T-helper 2 cell treated with Interferon-gamma antibody and Interleukin-4, amounts not matched to agents 5 μg/mL and 100 μg/mL, for 36 hours (primary cell): ENCODE results near the gene BCAR1.

Source experiments
- DNase-seq: peaks from one replicate; pipeline ENCODE4 v3.0.0; 2021; ENCODE audit warnings: low spot score
- H3K27ac Mint-ChIP-seq: one replicate; pipeline ENCODE4 v1.8.0; 2021; ENCODE audit warnings: mild to moderate bottlenecking, mixed read lengths
- H3K27me3 Mint-ChIP-seq: one replicate; pipeline ENCODE4 v1.8.0; 2021; ENCODE audit warnings: low read depth, mixed read lengths
- H3K36me3 Mint-ChIP-seq: one replicate; pipeline ENCODE4 v1.8.0; 2021; ENCODE audit warnings: low read depth, mixed read lengths
- H3K4me1 Mint-ChIP-seq: one replicate; pipeline ENCODE4 v1.8.0; 2021; ENCODE audit warnings: low read depth, mixed read lengths
- H3K4me3 Mint-ChIP-seq: one replicate; pipeline ENCODE4 v1.8.0; 2022; ENCODE audit warnings: mild to moderate bottlenecking, moderate library complexity, mixed read lengths
- H3K9me3 Mint-ChIP-seq: one replicate; pipeline ENCODE4 v1.8.0; 2021; ENCODE audit warnings: mixed read lengths

The BCAR1 gene

DNA sequence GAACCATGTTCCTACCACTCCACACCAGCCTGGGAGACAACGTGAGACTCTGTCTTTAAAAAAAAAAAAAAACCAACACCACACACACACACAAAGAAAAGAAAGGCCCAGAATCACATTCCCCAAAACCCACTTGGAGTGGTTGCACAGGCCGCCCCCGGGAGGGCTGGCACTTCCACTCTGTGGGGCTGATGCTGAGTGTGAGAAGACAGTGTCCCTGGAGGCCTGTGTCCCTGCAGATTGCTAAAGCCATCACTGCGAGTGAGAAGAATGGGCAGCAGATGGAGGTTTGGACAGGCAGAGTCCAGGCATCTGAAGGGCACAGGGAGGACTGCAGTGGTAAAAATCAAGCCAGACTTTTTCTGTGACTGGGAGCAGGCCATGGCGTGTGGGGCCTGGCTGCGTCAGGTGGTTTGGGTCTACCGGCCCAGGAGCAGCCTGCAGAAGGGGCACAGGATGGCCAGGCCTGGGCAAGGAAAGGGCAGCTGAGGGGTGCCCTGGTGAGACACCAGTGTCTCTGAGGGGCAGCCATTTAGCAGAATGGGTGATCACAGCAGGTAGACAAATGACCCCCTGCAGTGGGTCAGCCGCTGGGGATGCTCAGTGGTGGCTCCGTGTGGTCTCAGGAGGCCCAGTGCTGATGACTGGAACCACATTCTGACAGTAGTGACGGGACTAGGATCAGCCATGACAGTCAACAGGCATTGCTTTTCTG is 57.5 kb downstream of the BCAR1 start:
- Mint-ChIP-seq H3K36me3 (no peaks in the 10 kb centered on the region), H3K27me3 (peaks cover 19% of the 10 kb centered on the region), H3K4me1 (peaks cover 6% of the 10 kb centered on the region), H3K9me3 (no peaks in the 10 kb centered on the region), H3K4me3 (no peak overlapping the region), H3K27ac (no peak overlapping the region)
- DNase-seq, result no peak

- Mint-ChIP-seq H3K9me3 (no peaks in the 10 kb centered on the region), H3K36me3 (no peaks in the 10 kb centered on the region), H3K27ac (no peak overlapping the region), H3K4me1 (peaks cover 4% of the 10 kb centered on the region), H3K27me3 (peaks cover 17% of the 10 kb centered on the region), H3K4me3 (no peak overlapping the region)
- DNase-seq, result no peak
These were observed 58.2 kb downstream of the BCAR1 start for GRCh38 chr16:75193265-75193650.

- H3K36me3 Mint-ChIP-seq, result no peaks in the 10 kb centered on the region
- H3K27me3 Mint-ChIP-seq, result peaks cover 13% of the 10 kb centered on the region
- no peak for DNase-seq
- H3K4me3 Mint-ChIP-seq, result no peak overlapping the region
- peaks cover 2% of the 10 kb centered on the region for H3K4me1 Mint-ChIP-seq
- no peak overlapping the region for H3K27ac Mint-ChIP-seq
- no peaks in the 10 kb centered on the region for H3K9me3 Mint-ChIP-seq
These were observed 58.7 kb downstream of the BCAR1 start for GRCh38 chr16:75192606-75193264.

- DNase-seq, result no peak
- H3K4me3 Mint-ChIP-seq, result no peak overlapping the region
- no peaks in the 10 kb centered on the region for H3K4me1 Mint-ChIP-seq
- H3K36me3 Mint-ChIP-seq, result no peaks in the 10 kb centered on the region
- no peaks in the 10 kb centered on the region for H3K9me3 Mint-ChIP-seq
- no peak overlapping the region for H3K27ac Mint-ChIP-seq
- peaks cover 4% of the 10 kb centered on the region for H3K27me3 Mint-ChIP-seq
These were observed 61.7 kb downstream of the BCAR1 start for GRCh38 chr16:75189638-75190245.

GRCh38 chr16:75188832-75189477 is 62.5 kb downstream of the BCAR1 start:
- Mint-ChIP-seq H3K36me3 (no peaks in the 10 kb centered on the region), H3K4me1 (no peaks in the 10 kb centered on the region), H3K27me3 (peaks cover 5% of the 10 kb centered on the region), H3K4me3 (no peak overlapping the region), H3K27ac (no peak overlapping the region), H3K9me3 (no peaks in the 10 kb centered on the region)
- no peak for DNase-seq

- no peaks in the 10 kb centered on the region for H3K4me1 Mint-ChIP-seq
- DNase-seq, result no peak
- H3K27me3 Mint-ChIP-seq, result peaks cover 4% of the 10 kb centered on the region
- H3K4me3 Mint-ChIP-seq, result no peak overlapping the region
- peaks cover 27% of the 10 kb centered on the region for H3K9me3 Mint-ChIP-seq
- peaks cover 6% of the 10 kb centered on the region for H3K36me3 Mint-ChIP-seq
- H3K27ac Mint-ChIP-seq, result no peak overlapping the region
These were observed 69.8 kb downstream of the BCAR1 start for GRCh38 chr16:75181630-75182029.

DNA sequence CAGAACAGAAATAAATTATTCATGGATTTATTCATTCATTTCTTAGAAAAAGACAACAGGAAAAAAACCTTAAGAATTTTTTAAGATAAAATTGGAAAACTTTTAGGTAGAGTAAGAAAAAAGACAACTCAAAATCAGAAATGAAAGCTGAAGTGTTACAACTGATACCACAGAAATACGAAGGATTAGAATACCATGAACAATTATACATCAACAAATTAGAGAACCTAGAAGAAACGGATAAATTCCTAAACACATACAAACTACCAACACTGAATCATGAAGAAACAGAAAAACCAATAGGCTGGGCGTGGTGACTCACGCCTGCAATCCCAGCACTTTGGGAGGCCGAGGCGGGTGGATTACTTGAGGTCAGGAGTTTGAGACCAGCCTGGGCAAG is 72.2 kb downstream of the BCAR1 start:
- H3K9me3 Mint-ChIP-seq, result peaks cover 41% of the 10 kb centered on the region
- H3K27ac Mint-ChIP-seq, result no peak overlapping the region
- H3K4me3 Mint-ChIP-seq, result no peak overlapping the region
- peaks cover 12% of the 10 kb centered on the region for H3K36me3 Mint-ChIP-seq
- no peak for DNase-seq
- H3K4me1 Mint-ChIP-seq, result no peaks in the 10 kb centered on the region
- peaks cover 2% of the 10 kb centered on the region for H3K27me3 Mint-ChIP-seq
